Measurements from ENCODE around the gene CSHL1.
"Not testable (repeated sequence)": the region's sequence is repeated elsewhere in the genome, so short reads cannot be mapped to it uniquely, and the experiment has no call there.

GRCh38 chr17:63874061-63874626, 36.9 kb downstream of the CSHL1 start:
- not testable (repeated sequence) for TF ChIP-seq CTCF, POLR2A (IDR thresholded peaks at IDR 0.05)

All from sigmoid colon (tissue), 3 donors.